ENCODE results near the gene A2M.
"Not testable (repeated sequence)": the region's sequence is repeated elsewhere in the genome, so short reads cannot be mapped to it uniquely, and the experiment has no call there.

A2M gene

GRCh38 chr12:9115731-9116559 lies at the start of gene A2M:
Gene A2M (minus strand): TSS chr12:9115919. CDS start chr12:9115849, 70 bp downstream.
- DNase-seq (ENCODE audit: low read depth, low spot score): no peak

GRCh38 chr12:9163392-9163791 lies 47.7 kb upstream of the A2M start:
- no peak for DNase-seq (ENCODE audit: low read depth, low spot score)

- no peak for DNase-seq (ENCODE audit: low read depth, low spot score)
These were observed 40.4 kb upstream of the A2M start for GRCh38 chr12:9156119-9156518.

- DNase-seq (ENCODE audit: low read depth, low spot score): no peak
These were observed 33.7 kb upstream of the A2M start for GRCh38 chr12:9149372-9149771.

GRCh38 chr12:9148926-9149325 lies 33.2 kb upstream of the A2M start:
- no peak for DNase-seq (ENCODE audit: low read depth, low spot score)

- DNase-seq (ENCODE audit: low read depth, low spot score): no peak
These were observed 31.7 kb upstream of the A2M start for GRCh38 chr12:9147461-9147860.

- DNase-seq (ENCODE audit: low read depth, low spot score): no peak
These were observed 29.0 kb upstream of the A2M start for GRCh38 chr12:9144730-9145106.

- no peak for DNase-seq (ENCODE audit: low read depth, low spot score)
These were observed 28.4 kb upstream of the A2M start for GRCh38 chr12:9143929-9144729.

- no peak for DNase-seq (ENCODE audit: low read depth, low spot score)
These were observed 27.4 kb upstream of the A2M start for GRCh38 chr12:9143137-9143536.

GRCh38 chr12:9139588-9140290 lies 24.0 kb upstream of the A2M start:
- DNase-seq (ENCODE audit: low read depth, low spot score): not testable (repeated sequence)

- DNase-seq (ENCODE audit: low read depth, low spot score): no peak
These were observed 20.2 kb upstream of the A2M start for GRCh38 chr12:9135903-9136310.

- DNase-seq (ENCODE audit: low read depth, low spot score): no peak
These were observed 19.4 kb upstream of the A2M start for GRCh38 chr12:9134981-9135628.

- DNase-seq (ENCODE audit: low read depth, low spot score): no peak
These were observed 17.6 kb upstream of the A2M start for GRCh38 chr12:9133216-9133916.

- no peak for DNase-seq (ENCODE audit: low read depth, low spot score)
These were observed 16.4 kb upstream of the A2M start for GRCh38 chr12:9132008-9132535.

GRCh38 chr12:9130244-9130643 lies 14.5 kb upstream of the A2M start:
- no peak for DNase-seq (ENCODE audit: low read depth, low spot score)

GRCh38 chr12:9127936-9128663 lies 12.4 kb upstream of the A2M start:
- DNase-seq (ENCODE audit: low read depth, low spot score): no peak

GRCh38 chr12:9127484-9127883 lies 11.8 kb upstream of the A2M start:
- no peak for DNase-seq (ENCODE audit: low read depth, low spot score)

- no peak for DNase-seq (ENCODE audit: low read depth, low spot score)
These were observed 8.8 kb upstream of the A2M start for GRCh38 chr12:9124383-9125031.

GRCh38 chr12:9123781-9124382 lies 8.2 kb upstream of the A2M start:
- no peak for DNase-seq (ENCODE audit: low read depth, low spot score)

All from smooth muscle cell of the brain vasculature (primary cell).